Keratinocyte (primary cell): ENCODE results near the gene SH2D6. TPM values are rescaled to one million over a fixed set of nuclear protein-coding genes. Genes with fewer than 3 reads are reported as not detected.

Experiments
- DNase-seq: peaks from one replicate; pipeline ENCODE4 v3.0.0-alpha.2; 2011; ENCODE audit warnings: low read depth, missing footprints, low spot score
- FAIRE-seq: peaks from 2 replicates; lab custom pipeline; 2011; peaks lifted over from hg19 to GRCh38; lab: Jason Lieb, UNC
- H2AFZ ChIP-seq: 2 replicates; pipeline ENCODE4 v1.6.0; 2012; ENCODE audit warnings: low read length, control low read depth, inconsistent platforms; ENCODE audit not compliant: control insufficient read depth
- H3K27ac ChIP-seq: 2 replicates; pipeline ENCODE4 v1.5.1; 2011; ENCODE audit warnings: low read length; ENCODE audit not compliant: control insufficient read depth, insufficient read depth
- H3K27me3 ChIP-seq: 3 replicates; pipeline ENCODE4 v1.6.0; 2011; ENCODE audit warnings: low read length; ENCODE audit not compliant: control insufficient read depth, insufficient read depth; ENCODE audit errors: extremely low read depth
- H3K36me3 ChIP-seq, 2 experiments: 2 replicates in 1 of 2; 3 replicates in 1 of 2; pipeline ENCODE4 v1.5.1; 2011; ENCODE audit warnings: low read length in 2 of 2, mild to moderate bottlenecking in 1 of 2; ENCODE audit not compliant: control insufficient read depth in 2 of 2, insufficient read depth in 2 of 2; ENCODE audit errors: extremely low read depth in 1 of 2
- H3K4me1 ChIP-seq: 3 replicates; pipeline ENCODE4 v1.5.1; 2011; ENCODE audit warnings: low read length; ENCODE audit not compliant: control insufficient read depth, insufficient read depth; ENCODE audit errors: extremely low read depth
- H3K4me2 ChIP-seq: 3 replicates; pipeline ENCODE4 v1.6.0; 2011; ENCODE audit warnings: low read depth, low read length; ENCODE audit not compliant: control insufficient read depth, insufficient read depth; ENCODE audit errors: extremely low read depth
- H3K4me3 ChIP-seq, 3 experiments: fragments of 200-600 bp in 1 of 3; sonication (generic) in 1 of 3; 2 replicates in 2 of 3; 3 replicates in 1 of 3; pipeline ENCODE4 v1.5.1; 2011 to 2016; ENCODE audit warnings: low read length in 3 of 3, mild to moderate bottlenecking in 3 of 3, control low read depth in 2 of 3, inconsistent platforms in 1 of 3, low read depth in 1 of 3, mixed read lengths in 1 of 3, mixed run types in 1 of 3, moderate library complexity in 1 of 3; ENCODE audit not compliant: control insufficient read depth in 2 of 3, insufficient read depth in 2 of 3; ENCODE audit errors: extremely low read depth in 1 of 3
- H3K79me2 ChIP-seq: 2 replicates; pipeline ENCODE4 v1.6.0; 2012; ENCODE audit warnings: low read length; ENCODE audit not compliant: control insufficient read depth, insufficient read depth
- H3K9ac ChIP-seq: 3 replicates; pipeline ENCODE4 v1.6.0; 2011; ENCODE audit warnings: low read length; ENCODE audit not compliant: control insufficient read depth, insufficient read depth; ENCODE audit errors: extremely low read depth
- H3K9me1 ChIP-seq: 3 replicates; pipeline ENCODE4 v1.6.0; 2011; ENCODE audit warnings: low read length; ENCODE audit not compliant: control insufficient read depth, insufficient read depth; ENCODE audit errors: extremely low read depth
- H3K9me3 ChIP-seq: 2 replicates; pipeline ENCODE4 v1.5.1; 2012; ENCODE audit warnings: low read depth, low read length; ENCODE audit not compliant: control insufficient read depth
- H4K20me1 ChIP-seq: 3 replicates; pipeline ENCODE4 v1.6.0; 2011; ENCODE audit warnings: low read length; ENCODE audit not compliant: control insufficient read depth, insufficient read depth; ENCODE audit errors: extremely low read depth
- EZH2 ChIP-seq: IDR thresholded peaks from one replicate; pipeline ENCODE4 v1.6.1; 2012; ENCODE audit warnings: inconsistent platforms, mild to moderate bottlenecking, low read length, moderate library complexity
- dilution Hi-C: fragments of 300-500 bp; cut with MboI; formaldehyde crosslinking; loops from one replicate; pipeline ENCODE4 v1.7.0; 2020; ENCODE audit warnings: low sequenced_read_pairs; ENCODE audit not compliant: extremely low pct_ligation_motif_present
- polyA plus RNA-seq, 5 experiments: library from polyadenylated mRNA; depleted of rRNA in 3 of 5; stranded (reverse) in 3 of 5; stranded (forward) in 1 of 5; unstranded in 1 of 5; fragments of >200 nt; gene quantifications; 1 replicate in 1 of 5; 2 replicates in 3 of 5; 3 replicates in 1 of 5; pipeline versions ENCODE4 v1.2.1 to v1.2.3, GENCODE V29; 2011 to 2012; ENCODE audit warnings: missing spikeins in 2 of 5, low read depth in 1 of 5, low replicate concordance in 1 of 5
- TF ChIP-seq, protein P1 (sequence below), 3 experiments: IDR thresholded peaks in 1 of 3; conservative IDR thresholded peaks in 1 of 3; optimal IDR thresholded peaks in 1 of 3; 2 replicates in 2 of 3; 3 replicates in 1 of 3; pipeline versions ENCODE3 to v1.5.1; 2011; ENCODE audit warnings: low read length in 3 of 3, mild to moderate bottlenecking in 3 of 3, moderate library complexity in 2 of 3, control low read depth in 1 of 3, inconsistent platforms in 1 of 3; ENCODE audit not compliant: insufficient read depth in 2 of 3; ENCODE audit errors: extremely low read depth in 1 of 3

SH2D6 gene
- polyA plus RNA-seq, 1 donor (not counting 4 experiments of a cell fraction or from before 2014, with no cell fraction given), result 0.10 TPM

DNA sequence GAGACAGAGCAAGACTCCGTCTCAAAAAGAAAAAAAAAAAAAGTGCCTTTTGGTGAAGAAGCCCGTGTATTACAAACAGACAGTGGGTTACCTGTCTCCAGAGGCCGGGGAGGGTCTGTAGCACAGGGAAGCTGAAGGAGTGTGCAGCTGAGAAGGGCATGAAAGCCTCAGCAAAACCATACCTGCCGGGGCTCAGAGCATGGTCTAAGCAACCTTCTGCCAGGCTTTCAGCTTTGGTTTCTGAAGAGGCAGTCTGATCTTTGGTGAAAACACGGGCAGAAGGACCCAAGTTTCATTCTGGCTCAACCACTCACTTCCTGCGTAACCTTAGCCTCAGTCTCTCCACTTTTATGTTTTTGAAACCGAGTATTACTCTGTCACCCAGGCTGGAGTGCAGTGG, 21.5 kb downstream of the SH2D6 start:
- Histone ChIP-seq H3K79me2 (no peaks in the 10 kb centered on the region), H3K27ac (no peak overlapping the region), H2AFZ (no peak overlapping the region), H3K9me3 (no peaks in the 10 kb centered on the region), H3K36me3 (no peaks in the 10 kb centered on the region), H3K9me1 (no peaks in the 10 kb centered on the region), H3K4me1 (peaks cover 18% of the 10 kb centered on the region), H3K27me3 (no peaks in the 10 kb centered on the region), H3K9ac (no peak overlapping the region), H3K4me3 (no peak overlapping the region), H3K4me2 (no peak overlapping the region), H4K20me1 (no peaks in the 10 kb centered on the region)
- no peak for DNase-seq
- FAIRE-seq, result no peak
- dilution Hi-C loops, result no loop called here
- no peak for TF ChIP-seq EZH2
- TF ChIP-seq, protein P1, sequence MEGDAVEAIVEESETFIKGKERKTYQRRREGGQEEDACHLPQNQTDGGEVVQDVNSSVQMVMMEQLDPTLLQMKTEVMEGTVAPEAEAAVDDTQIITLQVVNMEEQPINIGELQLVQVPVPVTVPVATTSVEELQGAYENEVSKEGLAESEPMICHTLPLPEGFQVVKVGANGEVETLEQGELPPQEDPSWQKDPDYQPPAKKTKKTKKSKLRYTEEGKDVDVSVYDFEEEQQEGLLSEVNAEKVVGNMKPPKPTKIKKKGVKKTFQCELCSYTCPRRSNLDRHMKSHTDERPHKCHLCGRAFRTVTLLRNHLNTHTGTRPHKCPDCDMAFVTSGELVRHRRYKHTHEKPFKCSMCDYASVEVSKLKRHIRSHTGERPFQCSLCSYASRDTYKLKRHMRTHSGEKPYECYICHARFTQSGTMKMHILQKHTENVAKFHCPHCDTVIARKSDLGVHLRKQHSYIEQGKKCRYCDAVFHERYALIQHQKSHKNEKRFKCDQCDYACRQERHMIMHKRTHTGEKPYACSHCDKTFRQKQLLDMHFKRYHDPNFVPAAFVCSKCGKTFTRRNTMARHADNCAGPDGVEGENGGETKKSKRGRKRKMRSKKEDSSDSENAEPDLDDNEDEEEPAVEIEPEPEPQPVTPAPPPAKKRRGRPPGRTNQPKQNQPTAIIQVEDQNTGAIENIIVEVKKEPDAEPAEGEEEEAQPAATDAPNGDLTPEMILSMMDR (optimal IDR thresholded peaks at IDR 0.05 in 1 of 3, IDR thresholded peaks at IDR 0.05 in 1 of 3, conservative IDR thresholded peaks at IDR 0.05 in 1 of 3; ENCODE audit: extremely low read depth in 1 of 3, insufficient read depth in 2 of 3, low read length in 3 of 3), result no peak

- dilution Hi-C loops, result no loop called here
- Histone ChIP-seq H4K20me1 (no peaks in the 10 kb centered on the region), H3K27ac (no peak overlapping the region), H3K9ac (no peak overlapping the region), H3K4me3 (no peak overlapping the region), H3K27me3 (no peaks in the 10 kb centered on the region), H2AFZ (no peak overlapping the region), H3K79me2 (no peaks in the 10 kb centered on the region), H3K9me3 (no peaks in the 10 kb centered on the region), H3K9me1 (no peaks in the 10 kb centered on the region), H3K36me3 (no peaks in the 10 kb centered on the region), H3K4me2 (no peak overlapping the region), H3K4me1 (peaks cover 25% of the 10 kb centered on the region)
- no peak for DNase-seq
- TF ChIP-seq, protein P1 (optimal IDR thresholded peaks at IDR 0.05 in 1 of 3, IDR thresholded peaks at IDR 0.05 in 1 of 3, conservative IDR thresholded peaks at IDR 0.05 in 1 of 3; ENCODE audit: extremely low read depth in 1 of 3, insufficient read depth in 2 of 3, low read length in 3 of 3), result no peak
- no peak for TF ChIP-seq EZH2
- FAIRE-seq, result peak; percentile 5
Observed at GRCh38 chr2:85440729-85441128, 22.2 kb downstream of the SH2D6 start.
